B cell (primary cell): ENCODE results near the gene GADL1. TPM values are rescaled to one million over a fixed set of nuclear protein-coding genes. Genes with fewer than 3 reads are reported as not detected.
A peak's percentile ranks its signal among the peaks of the same experiment; 100 is the strongest.

ENCODE experiments used
- ATAC-seq: fragments of 200-7000 bp; cut with Tn5 transposase; one replicate; pipeline ENCODE4 v1.10.0; 2021; ENCODE audit warnings: low read depth, mild to moderate bottlenecking, moderate number of reproducible peaks, moderate library complexity
- CTCF ChIA-PET: fragments of 350-600 bp; sonication (Branson Sonifier 250); formaldehyde crosslinking; loops from one replicate; lab custom pipeline; 2021; ENCODE audit warnings: antibody characterized with exemption, inconsistent platforms; lab: Charles Lee
- POLR2A ChIA-PET: fragments of 350-600 bp; sonication (Branson Sonifier 250); formaldehyde crosslinking; loops from one replicate; lab custom pipeline; 2021; ENCODE audit warnings: antibody characterized with exemption; lab: Charles Lee
- DNase-seq: peaks from one replicate; pipeline ENCODE4 v3.0.0; 2013
- H2AFZ ChIP-seq: 2 replicates; pipeline ENCODE4 v1.6.1; 2012; ENCODE audit warnings: mild to moderate bottlenecking, low read depth, low read length; ENCODE audit not compliant: insufficient read depth, poor library complexity, severe bottlenecking
- H3K27ac ChIP-seq, 2 donors: 1 replicate in 1 of 2; 2 replicates in 1 of 2; pipeline ENCODE4 v1.5.1; 2012 to 2013; ENCODE audit warnings: low read length in 2 of 2, mild to moderate bottlenecking in 2 of 2, moderate library complexity in 1 of 2
- H3K27me3 ChIP-seq, 4 experiments: fragments of 200-600 bp in 1 of 4; sonication (generic) in 1 of 4; replicated peaks in 1 of 4; 1 replicate in 2 of 4; 2 replicates in 2 of 4; pipeline versions ENCODE4 v1.6.1 to v1.7.0; 2013 to 2016; ENCODE audit warnings: low read length in 3 of 4, mild to moderate bottlenecking in 2 of 4, mixed read lengths in 1 of 4, moderate library complexity in 1 of 4; ENCODE audit not compliant: insufficient read depth in 4 of 4, control insufficient read depth in 3 of 4; ENCODE audit errors: control extremely low read depth in 1 of 4
- H3K36me3 ChIP-seq, 2 experiments: replicated peaks in 1 of 2; 1 replicate in 1 of 2; 2 replicates in 1 of 2; pipeline versions ENCODE4 v1.6.1 to v1.7.1; 2013; ENCODE audit warnings: low read length in 1 of 2; ENCODE audit not compliant: insufficient read depth in 2 of 2, control insufficient read depth in 1 of 2; ENCODE audit errors: control extremely low read depth in 1 of 2, extremely low read depth in 1 of 2
- H3K4me1 ChIP-seq, 2 donors: fragments of 200-600 bp in 1 of 2; sonication (generic) in 1 of 2; 1 replicate in 1 of 2; 2 replicates in 1 of 2; pipeline versions ENCODE4 v1.5.1 to v1.6.1; 2013 to 2017; ENCODE audit warnings: low read length in 2 of 2; ENCODE audit not compliant: control insufficient read depth in 2 of 2, insufficient read depth in 2 of 2
- H3K4me2 ChIP-seq: replicated peaks from 2 replicates; pipeline ENCODE3; 2012; ENCODE audit warnings: mild to moderate bottlenecking, low read depth, low read length; ENCODE audit not compliant: poor library complexity, severe bottlenecking
- H3K4me3 ChIP-seq, 5 experiments: fragments of 200-600 bp in 1 of 5; sonication (generic) in 1 of 5; 1 replicate in 3 of 5; 2 replicates in 2 of 5; pipeline versions ENCODE4 v1.5.1 to v1.7.0; 2011 to 2016; ENCODE audit warnings: low read length in 4 of 5, mild to moderate bottlenecking in 4 of 5, low read depth in 2 of 5, control low read depth in 1 of 5, moderate library complexity in 1 of 5; ENCODE audit not compliant: insufficient read depth in 1 of 5; ENCODE audit errors: control extremely low read depth in 1 of 5, extremely low read depth in 1 of 5
- H3K79me2 ChIP-seq: fragments of 200-600 bp; sonication (generic); one replicate; pipeline ENCODE4 v1.6.0; 2016; ENCODE audit warnings: low read length; ENCODE audit not compliant: control insufficient read depth, insufficient read depth
- H3K9ac ChIP-seq: fragments of 200-600 bp; sonication (generic); 2 replicates; pipeline ENCODE4 v1.6.1; 2017; ENCODE audit warnings: mild to moderate bottlenecking, low read length, moderate library complexity
- H3K9me3 ChIP-seq, 3 donors: one replicate each; pipeline versions ENCODE4 v1.6.1 to v1.7.1; 2013; ENCODE audit warnings: low read length in 2 of 3; ENCODE audit not compliant: control insufficient read depth in 2 of 3, insufficient read depth in 1 of 3; ENCODE audit errors: control extremely low read depth in 1 of 3
- H4K20me1 ChIP-seq: 2 replicates; pipeline ENCODE4 v1.6.0; 2012; ENCODE audit warnings: mild to moderate bottlenecking, low read length; ENCODE audit not compliant: insufficient read depth, control insufficient read depth, poor library complexity, severe bottlenecking
- H3K27ac Mint-ChIP-seq: one replicate; pipeline ENCODE4 v1.8.0; 2021; ENCODE audit warnings: mixed read lengths
- H3K27me3 Mint-ChIP-seq: one replicate; pipeline ENCODE4 v1.8.0; 2021; ENCODE audit warnings: mixed read lengths
- H3K4me1 Mint-ChIP-seq: one replicate; pipeline ENCODE4 v1.8.0; 2021; ENCODE audit warnings: mixed read lengths
- H3K4me3 Mint-ChIP-seq: one replicate; pipeline ENCODE4 v1.8.0; 2021; ENCODE audit warnings: mixed read lengths
- H3K9me3 Mint-ChIP-seq: one replicate; pipeline ENCODE4 v1.8.0; 2022; ENCODE audit warnings: mixed read lengths; ENCODE audit not compliant: insufficient read depth
- EZH2 ChIP-seq: IDR thresholded peaks from 2 replicates; pipeline ENCODE4 v1.6.1; 2012; ENCODE audit warnings: borderline replicate concordance, low read depth, mild to moderate bottlenecking, moderate library complexity, low read length; ENCODE audit not compliant: insufficient read depth, poor library complexity, severe bottlenecking
- WGBS: methylation state at CpG from one replicate; pipeline ENCODE4 v1.1.5; 2013; ENCODE audit warnings: missing lambda C conversion rate; ENCODE audit not compliant: insufficient coverage; 5-methylcytosine and 5-hydroxymethylcytosine counted together
- intact Hi-C: fragments of 100-400 bp; cut with micrococcal nuclease; formaldehyde crosslinking; loops from one replicate; pipeline ENCODE4 v1.10.0; 2022
- polyA plus RNA-seq: library from polyadenylated mRNA; depleted of rRNA; stranded (reverse); fragments of >200 nt; gene quantifications from 2 replicates; pipeline ENCODE4 v1.2.3, GENCODE V29; 2012
- total RNA-seq, 2 donors: library from RNA; stranded (reverse); fragments of 120-200 nt in 1 of 2; gene quantifications; 1 replicate in 1 of 2; 2 replicates in 1 of 2; pipeline versions ENCODE4 v1.2.3 to v1.2.4, GENCODE V29; 2013 to 2022
- TF ChIP-seq, protein P1 (sequence below): fragments of 200-600 bp; IDR thresholded peaks from one replicate; pipeline ENCODE4 v1.8.0; 2022; ENCODE audit warnings: antibody characterized with exemption, mild to moderate bottlenecking

Gene GADL1
- total and polyA plus RNA-seq, 2 donors (not counting 1 experiment from before 2014, with no cell fraction given), result not detected

DNA sequence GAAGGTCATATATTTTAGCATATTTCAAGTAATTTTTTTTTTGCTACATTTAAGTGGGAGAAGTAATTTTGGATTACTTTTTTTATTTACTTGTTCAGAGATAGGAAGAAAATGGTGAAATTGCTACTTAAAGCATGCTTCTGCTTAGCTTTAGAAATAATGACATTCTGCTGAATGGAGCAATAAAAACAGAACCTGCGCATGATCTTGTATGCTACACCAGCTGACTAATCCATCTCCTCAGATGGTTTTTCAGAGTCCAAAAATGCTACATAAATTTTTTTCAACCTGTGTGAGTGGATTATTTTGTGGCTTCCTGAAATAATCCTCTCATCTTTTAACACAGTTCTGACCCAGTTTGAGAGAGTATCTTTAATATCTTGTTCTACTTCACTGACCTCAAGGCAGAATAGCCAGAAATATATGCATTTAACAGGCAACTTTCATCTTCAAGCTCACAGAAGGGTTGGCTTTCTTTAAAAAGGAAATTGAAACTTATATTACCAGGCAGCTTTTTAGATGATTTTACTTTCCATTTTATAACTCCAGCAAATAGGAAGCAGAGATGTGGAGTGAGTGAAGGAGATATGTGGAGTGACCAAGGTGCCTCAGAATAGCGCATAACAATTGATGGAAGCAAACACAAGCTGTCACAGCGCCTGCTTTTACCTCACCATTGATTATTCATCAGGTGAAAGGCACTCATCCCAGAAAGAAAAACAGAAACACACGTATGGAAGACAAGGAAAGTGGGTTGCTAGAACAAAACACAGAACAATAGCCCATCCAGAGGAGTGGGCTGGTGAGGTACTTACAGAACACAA lies 151.5 kb downstream of the GADL1 start:
- no peak overlapping the region for H3K27ac Mint-ChIP-seq
- 100% methylated on average over 1 of the region's 4 CpGs for WGBS

DNA sequence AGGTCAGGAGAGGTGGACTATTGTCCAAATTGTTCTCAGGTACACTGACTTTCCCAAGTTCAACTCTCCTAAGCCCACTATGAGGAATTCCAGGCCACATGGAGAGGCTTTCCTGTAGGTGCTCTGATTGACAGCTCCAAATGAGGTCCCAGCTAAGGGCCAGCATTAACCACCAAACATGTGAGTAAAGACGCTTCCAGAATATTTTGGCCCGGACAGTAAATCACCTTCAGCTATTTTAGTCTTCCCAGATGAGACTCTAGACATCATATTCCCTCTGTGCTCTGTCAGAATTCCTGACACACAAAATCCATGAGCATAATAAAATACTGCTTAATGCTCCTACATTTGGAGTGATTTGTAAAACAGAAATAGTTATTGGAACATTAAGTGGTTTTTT lies 152.6 kb downstream of the GADL1 start:
- Mint-ChIP-seq H3K4me3 (no peak overlapping the region), H3K27me3 (peaks cover 5% of the 10 kb centered on the region), H3K9me3 (no peaks in the 10 kb centered on the region), H3K4me1 (peaks cover 6% of the 10 kb centered on the region), H3K27ac (no peak overlapping the region)
- H3K4me1 ChIP-seq, result peaks cover 0 to 7% of the 10 kb centered on the region in 2 donors
- no peak overlapping the region for H3K9ac ChIP-seq
- WGBS, result 100% methylated on average over 2 of the region's 2 CpGs
- no peak overlapping the region for H3K4me2 ChIP-seq
- intact Hi-C loops, result no loop called here
- no peaks in the 10 kb centered on the region for H3K9me3 ChIP-seq
- no peak overlapping the region for H2AFZ ChIP-seq
- ChIA-PET CTCF (no interaction called here), POLR2A (no interaction called here)
- H3K27me3 ChIP-seq, result no peaks in the 10 kb centered on the region
- DNase-seq (no peak), ATAC-seq (no peak)
- TF ChIP-seq EZH2, result no peak
- no peak overlapping the region for H3K4me3 ChIP-seq
- H3K79me2 ChIP-seq, result no peaks in the 10 kb centered on the region
- no peak overlapping the region for H3K27ac ChIP-seq
- H3K36me3 ChIP-seq, result no peaks in the 10 kb centered on the region
- no peaks in the 10 kb centered on the region for H4K20me1 ChIP-seq

More for the DNA sequence above, 151.5 kb downstream of the GADL1 start:
- no peak overlapping the region for H3K27ac ChIP-seq
- H4K20me1 ChIP-seq, result no peaks in the 10 kb centered on the region
- ATAC-seq (no peak), DNase-seq (no peak)
- CTCF ChIA-PET, result interaction anchor here (0.6 to 1.2 kb wide), 2 partner anchors 25 to 630 kb away, joined by 3 to 5 read pairs; no protein-coding TSS in a partner anchor
- TF ChIP-seq EZH2, result no peak
- TF ChIP-seq, protein P1, sequence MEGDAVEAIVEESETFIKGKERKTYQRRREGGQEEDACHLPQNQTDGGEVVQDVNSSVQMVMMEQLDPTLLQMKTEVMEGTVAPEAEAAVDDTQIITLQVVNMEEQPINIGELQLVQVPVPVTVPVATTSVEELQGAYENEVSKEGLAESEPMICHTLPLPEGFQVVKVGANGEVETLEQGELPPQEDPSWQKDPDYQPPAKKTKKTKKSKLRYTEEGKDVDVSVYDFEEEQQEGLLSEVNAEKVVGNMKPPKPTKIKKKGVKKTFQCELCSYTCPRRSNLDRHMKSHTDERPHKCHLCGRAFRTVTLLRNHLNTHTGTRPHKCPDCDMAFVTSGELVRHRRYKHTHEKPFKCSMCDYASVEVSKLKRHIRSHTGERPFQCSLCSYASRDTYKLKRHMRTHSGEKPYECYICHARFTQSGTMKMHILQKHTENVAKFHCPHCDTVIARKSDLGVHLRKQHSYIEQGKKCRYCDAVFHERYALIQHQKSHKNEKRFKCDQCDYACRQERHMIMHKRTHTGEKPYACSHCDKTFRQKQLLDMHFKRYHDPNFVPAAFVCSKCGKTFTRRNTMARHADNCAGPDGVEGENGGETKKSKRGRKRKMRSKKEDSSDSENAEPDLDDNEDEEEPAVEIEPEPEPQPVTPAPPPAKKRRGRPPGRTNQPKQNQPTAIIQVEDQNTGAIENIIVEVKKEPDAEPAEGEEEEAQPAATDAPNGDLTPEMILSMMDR, result no peak
- H3K79me2 ChIP-seq, result no peaks in the 10 kb centered on the region
- H3K4me2 ChIP-seq, result peak overlapping the region; percentile 34
- intact Hi-C loops, result no loop called here
- H3K4me1 Mint-ChIP-seq, result peaks cover 6% of the 10 kb centered on the region
- no peak overlapping the region for H3K4me3 Mint-ChIP-seq
- peaks cover 0 to 7% of the 10 kb centered on the region in 2 donors for H3K4me1 ChIP-seq
- POLR2A ChIA-PET, result no interaction called here
- H3K9me3 Mint-ChIP-seq, result no peaks in the 10 kb centered on the region
- no peaks in the 10 kb centered on the region for H3K27me3 ChIP-seq
- H3K9ac ChIP-seq, result no peak overlapping the region
- peak overlapping the region; percentile 63 for H2AFZ ChIP-seq
- peaks cover 5% of the 10 kb centered on the region for H3K27me3 Mint-ChIP-seq
- no peaks in the 10 kb centered on the region for H3K9me3 ChIP-seq
- H3K36me3 ChIP-seq, result no peaks in the 10 kb centered on the region
- no peak overlapping the region for H3K4me3 ChIP-seq
